Thymus (tissue), 11 donors: ENCODE results near the gene TOR1AIP1. TPM values are rescaled to one million over a fixed set of nuclear protein-coding genes. Genes with fewer than 3 reads are reported as not detected.
"Not testable (repeated sequence)": the region's sequence is repeated elsewhere in the genome, so short reads cannot be mapped to it uniquely, and the experiment has no call there.

Experiments
- DNase-seq, 9 donors: peaks; one replicate each; pipeline ENCODE4 v3.0.0-alpha.2; 2013; ENCODE audit warnings: low spot score in 9 of 9, low read depth in 6 of 9, missing footprints in 1 of 9
- H3K27ac ChIP-seq, 2 donors: one replicate each; pipeline ENCODE4 v1.5.1; 2013; ENCODE audit warnings: control low read depth in 1 of 2, low read depth in 1 of 2, low read length in 1 of 2, mild to moderate bottlenecking in 1 of 2, moderate library complexity in 1 of 2
- H3K27me3 ChIP-seq, 2 donors: one replicate each; pipeline ENCODE4 v1.5.1; 2013; ENCODE audit warnings: low read length in 1 of 2; ENCODE audit not compliant: control insufficient read depth in 2 of 2, insufficient read depth in 1 of 2
- H3K36me3 ChIP-seq, 2 donors: one replicate each; pipeline ENCODE4 v1.5.1; 2013; ENCODE audit warnings: low read length in 1 of 2, mild to moderate bottlenecking in 1 of 2, moderate library complexity in 1 of 2; ENCODE audit not compliant: control insufficient read depth in 2 of 2, insufficient read depth in 2 of 2
- H3K4me1 ChIP-seq, 2 donors: one replicate each; pipeline ENCODE4 v1.5.1; 2013; ENCODE audit warnings: low read length in 2 of 2; ENCODE audit not compliant: control insufficient read depth in 2 of 2, insufficient read depth in 2 of 2
- H3K4me3 ChIP-seq, 2 donors: one replicate each; pipeline ENCODE4 v1.5.1; 2013; ENCODE audit warnings: low read length in 2 of 2, control low read depth in 1 of 2, mild to moderate bottlenecking in 1 of 2
- H3K9me3 ChIP-seq, 2 donors: one replicate each; pipeline ENCODE4 v1.5.1; 2013; ENCODE audit warnings: low read length in 1 of 2, mild to moderate bottlenecking in 1 of 2; ENCODE audit not compliant: control insufficient read depth in 2 of 2, insufficient read depth in 1 of 2
- WGBS: extraction: QIAGEN DNeasy Blood & Tissue Kit; methylation state at CpG from one replicate; pipeline ENCODE4 v1.1.7; 2013; 5-methylcytosine and 5-hydroxymethylcytosine counted together
- polyA plus RNA-seq: library from polyadenylated mRNA; stranded (reverse); fragments of 200-250 nt; gene quantifications from one replicate; pipeline ENCODE4 v1.2.3, GENCODE V29; 2013
- total RNA-seq: library from RNA; stranded (reverse); fragments of 120-200 nt; gene quantifications from one replicate; pipeline ENCODE4 v1.2.4, GENCODE V29; 2013
- donor health status: healthy.

The TOR1AIP1 gene
- total and polyA plus RNA-seq, 2 donors: 27.9 to 33.5 TPM

GRCh38 chr1:179958359-179958758, 76.3 kb downstream of the TOR1AIP1 start:
- H3K36me3 ChIP-seq: no peaks in the 10 kb centered on the region
- 96% methylated on average over 3 of the region's 3 CpGs for WGBS
- DNase-seq: no peak
- no peaks in the 10 kb centered on the region for H3K27me3 ChIP-seq
- H3K4me1 ChIP-seq: peaks cover 2 to 6% of the 10 kb centered on the region in 2 donors
- H3K27ac ChIP-seq: no peak overlapping the region
- peaks cover 0 to 4% of the 10 kb centered on the region in 2 donors for H3K9me3 ChIP-seq
- no peak overlapping the region for H3K4me3 ChIP-seq

GRCh38 chr1:179962168-179962567, 80.1 kb downstream of the TOR1AIP1 start:
- not testable (repeated sequence) for H3K36me3 ChIP-seq, H3K9me3 ChIP-seq, DNase-seq, H3K27ac ChIP-seq, H3K4me3 ChIP-seq, H3K4me1 ChIP-seq, H3K27me3 ChIP-seq
- WGBS: 98% methylated on average over 8 of the region's 8 CpGs

- no peaks in the 10 kb centered on the region for H3K4me1 ChIP-seq
- no peak for DNase-seq
- H3K4me3 ChIP-seq: no peak overlapping the region
- H3K36me3 ChIP-seq: peaks cover 0 to 11% of the 10 kb centered on the region in 2 donors
- no peak overlapping the region for H3K27ac ChIP-seq
- H3K9me3 ChIP-seq: peaks cover 0 to 11% of the 10 kb centered on the region in 2 donors
- H3K27me3 ChIP-seq: no peaks in the 10 kb centered on the region
Measured at GRCh38 chr1:179966551-179966950, 84.5 kb downstream of the TOR1AIP1 start.

- no peak overlapping the region for H3K4me3 ChIP-seq
Measured at GRCh38 chr1:179968284-179968993, 86.4 kb downstream of the TOR1AIP1 start.

DNA sequence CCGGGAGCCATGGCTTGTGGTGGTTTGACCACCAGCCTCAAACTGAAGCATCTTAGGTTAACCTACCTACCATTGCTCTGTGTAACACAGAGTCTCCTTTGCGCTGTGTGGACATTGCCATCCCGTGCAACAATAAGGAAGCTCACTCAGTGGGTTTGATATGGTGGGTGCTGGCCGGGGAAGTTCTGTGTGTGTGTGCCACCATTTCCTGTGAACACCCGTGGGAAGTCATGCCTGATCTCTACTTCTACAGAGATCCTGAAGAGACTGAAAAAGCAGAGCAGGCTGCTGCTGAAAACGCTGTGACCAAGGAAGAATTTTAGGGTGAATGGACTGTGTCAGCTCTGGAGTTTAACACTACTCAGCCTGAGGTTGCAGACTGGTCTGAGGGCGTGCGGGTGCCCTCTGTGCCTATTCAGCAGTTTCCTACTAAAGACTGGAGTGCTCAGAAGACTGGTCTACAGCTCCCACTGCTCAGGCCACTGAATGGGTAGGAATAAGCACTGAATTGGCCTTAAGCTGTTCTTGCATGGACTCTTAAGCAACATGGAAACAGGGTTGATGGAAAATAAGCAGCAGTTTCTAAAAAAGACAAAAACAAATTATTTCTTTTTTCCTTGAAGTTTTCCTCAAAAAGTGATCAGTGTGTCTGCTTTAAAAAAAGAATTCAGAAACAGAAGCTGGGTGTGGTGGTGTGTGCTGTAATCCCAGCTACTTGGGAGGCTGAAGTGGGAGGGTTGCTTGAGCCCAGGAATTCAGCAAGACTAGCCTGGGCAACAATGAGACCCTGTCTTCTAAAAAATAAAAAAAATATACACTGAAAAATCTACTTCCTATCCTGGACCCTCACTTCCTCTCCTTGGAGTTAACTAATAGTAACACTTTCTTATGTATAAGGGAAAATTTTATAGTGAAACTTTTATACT, 87.2 kb downstream of the TOR1AIP1 start:
- Histone ChIP-seq H3K9me3 (peaks cover 0 to 7% of the 10 kb centered on the region in 2 donors), H3K27ac (no peak overlapping the region), H3K4me1 (no peaks in the 10 kb centered on the region), H3K36me3 (peaks cover 0 to 11% of the 10 kb centered on the region in 2 donors), H3K27me3 (no peaks in the 10 kb centered on the region), H3K4me3 (no peak overlapping the region)
- 80% methylated on average over 8 of the region's 8 CpGs for WGBS
- no peak for DNase-seq

More at GRCh38 chr1:179968284-179968993, 86.4 kb downstream of the TOR1AIP1 start:
- peaks cover 0 to 11% of the 10 kb centered on the region in 2 donors for H3K36me3 ChIP-seq
- H3K4me1 ChIP-seq: no peaks in the 10 kb centered on the region
- H3K27me3 ChIP-seq: no peaks in the 10 kb centered on the region
- H3K27ac ChIP-seq: no peak overlapping the region
- peaks cover 0 to 7% of the 10 kb centered on the region in 2 donors for H3K9me3 ChIP-seq
- DNase-seq: no peak
- 96% methylated on average over 6 of the region's 6 CpGs for WGBS

Other genes with a start within 250 kb of the TOR1AIP1 start
- gene FAM163A, start 139.0 kb upstream of the TOR1AIP1 start, total RNA-seq: 10.4 TPM
- gene FAM163A, start 139.0 kb upstream of the TOR1AIP1 start, polyA plus RNA-seq: 3.2 TPM
- gene TOR1AIP2, start 4.5 kb upstream of the TOR1AIP1 start, total RNA-seq: 20.0 TPM
- 13.8 TPM for gene TOR1AIP2, start 4.5 kb upstream of the TOR1AIP1 start, polyA plus RNA-seq
- 53.3 TPM for gene CEP350, start 72.5 kb downstream of the TOR1AIP1 start, total RNA-seq
- 8.3 TPM for gene CEP350, start 72.5 kb downstream of the TOR1AIP1 start, polyA plus RNA-seq